CD4-positive, alpha-beta memory T cell (primary cell): ENCODE data around the gene SNAP47. TPM values are rescaled to one million over a fixed set of nuclear protein-coding genes. Genes with fewer than 3 reads are reported as not detected.
"Not testable (repeated sequence)": the region's sequence is repeated elsewhere in the genome, so short reads cannot be mapped to it uniquely, and the experiment has no call there.

Source experiments
- CTCF ChIA-PET: fragments of 350-600 bp; sonication (Branson Sonifier 250); formaldehyde crosslinking; loops from one replicate; lab custom pipeline; 2021; ENCODE audit warnings: inconsistent platforms; ENCODE audit not compliant: partially characterized antibody; lab: Charles Lee
- POLR2A ChIA-PET: fragments of 350-600 bp; sonication (Branson Sonifier 250); formaldehyde crosslinking; loops from one replicate; lab custom pipeline; 2021; ENCODE audit not compliant: partially characterized antibody; lab: Charles Lee
- DNase-seq, 5 donors: peaks; one replicate each; pipeline versions ENCODE4 v3.0.0 to v3.0.0-alpha.2; 2020 to 2022; ENCODE audit warnings: mixed read lengths in 1 of 5
- H3K27ac ChIP-seq: one replicate; pipeline ENCODE4 v1.7.0; 2013; ENCODE audit warnings: low read depth, low read length
- H3K27me3 ChIP-seq: 2 replicates; pipeline ENCODE4 v1.7.0; 2013; ENCODE audit warnings: mild to moderate bottlenecking, low read length, moderate library complexity; ENCODE audit not compliant: insufficient read depth
- H3K36me3 ChIP-seq: 2 replicates; pipeline ENCODE4 v1.7.0; 2013; ENCODE audit warnings: mild to moderate bottlenecking, low read length, moderate library complexity; ENCODE audit not compliant: insufficient read depth
- H3K4me1 ChIP-seq: 2 replicates; pipeline ENCODE4 v1.7.0; 2013; ENCODE audit warnings: mild to moderate bottlenecking, low read length, moderate library complexity; ENCODE audit not compliant: insufficient read depth
- H3K4me3 ChIP-seq, 2 donors: one replicate each; pipeline ENCODE4 v1.7.0; 2013; ENCODE audit warnings: low read length in 2 of 2, mild to moderate bottlenecking in 1 of 2
- H3K9me3 ChIP-seq, 2 donors: one replicate each; pipeline ENCODE4 v1.7.0; 2013; ENCODE audit warnings: low read length in 2 of 2, control low read depth in 1 of 2; ENCODE audit not compliant: control insufficient read depth in 1 of 2
- H3K27ac Mint-ChIP-seq, 7 donors: one replicate each; pipeline ENCODE4 v1.8.0; 2020 to 2021; ENCODE audit warnings: mixed read lengths in 7 of 7, mild to moderate bottlenecking in 6 of 7, inconsistent platforms in 3 of 7, moderate library complexity in 3 of 7
- H3K27me3 Mint-ChIP-seq, 2 donors: one replicate each; pipeline ENCODE4 v1.8.0; 2020 to 2021; ENCODE audit warnings: mixed read lengths in 2 of 2
- H3K36me3 Mint-ChIP-seq, 2 donors: one replicate each; pipeline ENCODE4 v1.8.0; 2020 to 2021; ENCODE audit warnings: mixed read lengths in 2 of 2, inconsistent platforms in 1 of 2, mild to moderate bottlenecking in 1 of 2
- H3K4me1 Mint-ChIP-seq, 4 donors: one replicate each; pipeline ENCODE4 v1.8.0; 2020 to 2021; ENCODE audit warnings: mixed read lengths in 4 of 4, mild to moderate bottlenecking in 1 of 4
- H3K4me3 Mint-ChIP-seq, 8 donors: one replicate each; pipeline ENCODE4 v1.8.0; 2020 to 2021; ENCODE audit warnings: mixed read lengths in 8 of 8, mild to moderate bottlenecking in 7 of 8, moderate library complexity in 6 of 8, inconsistent platforms in 3 of 8
- H3K9me3 Mint-ChIP-seq, 8 donors: one replicate each; pipeline ENCODE4 v1.8.0; 2020 to 2021; ENCODE audit warnings: mixed read lengths in 8 of 8, mild to moderate bottlenecking in 5 of 8, inconsistent platforms in 3 of 8, moderate library complexity in 1 of 8
- intact Hi-C: fragments of 100-400 bp; cut with micrococcal nuclease; formaldehyde crosslinking; loops from one replicate; pipeline ENCODE4 v1.15.1; 2023
- polyA plus RNA-seq, 2 donors: library from polyadenylated mRNA; unstranded; fragments of 300-500 nt; fragmentation: Illumina TruSeq; gene quantifications; one replicate each; pipeline ENCODE4 v1.2.3, GENCODE V29; 2021
- total RNA-seq, 2 experiments: library from RNA; stranded (reverse); gene quantifications; one replicate each; pipeline ENCODE4 v1.2.3, GENCODE V29; 2021

SNAP47 gene
- total RNA-seq (10 to 100 TPM; 27.0 to 30.5 TPM), polyA plus RNA-seq (10 to 100 TPM; 46.6 to 53.6 TPM)

- H3K27ac ChIP-seq = peak within 1 kb of the TSS; percentile 84
- peak; percentile 88 to 97 (median 93) for DNase-seq
- peak within 1 kb of the TSS; percentile 89 to 93 (median 90) for H3K4me3 Mint-ChIP-seq
- H3K4me1 Mint-ChIP-seq = peaks cover 26 to 65% (median 39%) of the 10 kb centered on the region in 4 donors
- peaks cover 0 to 11% of the 10 kb centered on the region in 2 donors for H3K36me3 Mint-ChIP-seq
- H3K4me3 ChIP-seq = peak within 1 kb of the TSS; percentile 69 to 80
- H3K4me1 ChIP-seq = peaks cover 39% of the 10 kb centered on the region
- ChIA-PET POLR2A (interaction anchor here (0.6 to 2.2 kb wide), 8 partner anchors 9 to 1824 kb away, joined by 3 to 17 read pairs (median 3); partner anchors contain the start of genes ABCB10 and ZNF678), CTCF (interaction anchor here (0.6 to 0.9 kb wide), 2 partner anchors 9 to 342 kb away, joined by 3 read pairs; no protein-coding TSS in a partner anchor)
- H3K9me3 Mint-ChIP-seq = no peaks in the 10 kb centered on the region
- peaks cover 10% of the 10 kb centered on the region for H3K36me3 ChIP-seq
- intact Hi-C loops = loop anchor here (1.0 to 2.0 kb wide), 3 partner anchors 54 to 405 kb away; partner anchors contain the start of genes GUK1 and ZNF678
- H3K27me3 ChIP-seq = no peaks in the 10 kb centered on the region
- H3K9me3 ChIP-seq = no peaks in the 10 kb centered on the region
- peak within 1 kb of the TSS; percentile 88 to 94 (median 90) for H3K27ac Mint-ChIP-seq
- H3K27me3 Mint-ChIP-seq = peaks cover 0 to 1% of the 10 kb centered on the region in 2 donors
Observed at GRCh38 chr1:227734856-227735538, at the start of gene SNAP47, which contains the start of gene JMJD4. Gene SNAP47, plus strand, starts transcription at chr1:227735435. Its CDS starts 12,302 bp downstream, at chr1:227747737. Gene JMJD4, minus strand, starts transcription at chr1:227735302. Its CDS starts 29 bp downstream, at chr1:227735273.

- Mint-ChIP-seq H3K9me3 (peaks cover 8 to 98% (median 82%) of the 10 kb centered on the region in 8 donors), H3K4me1 (no peaks in the 10 kb centered on the region), H3K36me3 (peaks cover 7 to 21% of the 10 kb centered on the region in 2 donors), H3K27me3 (no peaks in the 10 kb centered on the region), H3K27ac (no peak overlapping the region), H3K4me3 (no peak overlapping the region)
- Histone ChIP-seq H3K4me3 (no peak overlapping the region), H3K27ac (no peak overlapping the region), H3K4me1 (no peaks in the 10 kb centered on the region), H3K36me3 (no peaks in the 10 kb centered on the region), H3K27me3 (no peaks in the 10 kb centered on the region), H3K9me3 (peaks cover 7% of the 10 kb centered on the region in 2 donors)
- ChIA-PET POLR2A (no interaction called here), CTCF (no interaction called here)
- DNase-seq = no peak
- intact Hi-C loops = no loop called here
Observed at GRCh38 chr1:227685807-227686206, 49.4 kb upstream of the SNAP47 start.

- intact Hi-C loops = no loop called here
- Mint-ChIP-seq H3K4me3 (no peak overlapping the region), H3K27ac (no peak overlapping the region), H3K4me1 (no peaks in the 10 kb centered on the region), H3K27me3 (peaks cover 3 to 8% of the 10 kb centered on the region in 2 donors), H3K36me3 (peaks cover 13 to 22% of the 10 kb centered on the region in 2 donors), H3K9me3 (peaks cover 13 to 79% (median 56%) of the 10 kb centered on the region in 8 donors)
- no peaks in the 10 kb centered on the region for H3K27me3 ChIP-seq
- CTCF ChIA-PET = no interaction called here
- H3K4me3 ChIP-seq = no peak overlapping the region
- POLR2A ChIA-PET = no interaction called here
- no peaks in the 10 kb centered on the region for H3K4me1 ChIP-seq
- peaks cover 0 to 19% of the 10 kb centered on the region in 2 donors for H3K9me3 ChIP-seq
- H3K36me3 ChIP-seq = no peaks in the 10 kb centered on the region
- H3K27ac ChIP-seq = no peak overlapping the region
- DNase-seq = no peak
Observed at GRCh38 chr1:227697321-227697864, 37.8 kb upstream of the SNAP47 start.

- Mint-ChIP-seq H3K36me3 (peaks cover 16 to 17% of the 10 kb centered on the region in 2 donors), H3K4me3 (peak overlapping the region in 1 of 8 donors; percentile 11), H3K9me3 (peaks cover 5 to 74% (median 56%) of the 10 kb centered on the region in 8 donors)
- intact Hi-C loops, H3K27me3 Mint-ChIP-seq, H3K27me3 ChIP-seq, H3K4me1 ChIP-seq, H3K27ac ChIP-seq, H3K4me3 ChIP-seq, H3K4me1 Mint-ChIP-seq, POLR2A ChIA-PET, DNase-seq, CTCF ChIA-PET, H3K36me3 ChIP-seq, H3K27ac Mint-ChIP-seq: not testable (repeated sequence)
- peaks cover 0 to 16% of the 10 kb centered on the region in 2 donors for H3K9me3 ChIP-seq
Observed at GRCh38 chr1:227701631-227702030, 33.6 kb upstream of the SNAP47 start.

- Mint-ChIP-seq H3K4me1 (peaks cover 7 to 11% (median 10%) of the 10 kb centered on the region in 4 donors), H3K27ac (peak overlapping the region in 6 of 7 donors; percentile 31 to 87 (median 75)), H3K27me3 (peaks cover 0 to 2% of the 10 kb centered on the region in 2 donors), H3K4me3 (peak overlapping the region in 7 of 8 donors; percentile 66 to 87 (median 71)), H3K36me3 (peaks cover 5% of the 10 kb centered on the region in 2 donors), H3K9me3 (peaks cover 0 to 48% (median 27%) of the 10 kb centered on the region in 8 donors)
- Histone ChIP-seq H3K27ac (no peak overlapping the region), H3K4me3 (no peak overlapping the region), H3K36me3 (no peaks in the 10 kb centered on the region), H3K9me3 (no peaks in the 10 kb centered on the region), H3K27me3 (no peaks in the 10 kb centered on the region), H3K4me1 (no peaks in the 10 kb centered on the region)
- ChIA-PET CTCF (no interaction called here), POLR2A (no interaction called here)
- intact Hi-C loops = no loop called here
- DNase-seq = no peak
Observed at GRCh38 chr1:227707846-227708245, 27.4 kb upstream of the SNAP47 start.

- CTCF ChIA-PET = no interaction called here
- H3K36me3 Mint-ChIP-seq = peaks cover 5% of the 10 kb centered on the region in 2 donors
Observed at GRCh38 chr1:227709451-227709850, 25.8 kb upstream of the SNAP47 start.

GRCh38 chr1:227710474-227710873 lies 24.8 kb upstream of the SNAP47 start:
- POLR2A ChIA-PET, H3K9me3 ChIP-seq, H3K36me3 Mint-ChIP-seq, H3K27me3 ChIP-seq, H3K4me3 ChIP-seq, DNase-seq, CTCF ChIA-PET, H3K27ac Mint-ChIP-seq, intact Hi-C loops, H3K4me1 ChIP-seq, H3K27me3 Mint-ChIP-seq, H3K4me3 Mint-ChIP-seq, H3K27ac ChIP-seq, H3K36me3 ChIP-seq: not testable (repeated sequence)
- peaks cover 2 to 39% (median 29%) of the 10 kb centered on the region in 8 donors for H3K9me3 Mint-ChIP-seq
- peaks cover 7 to 11% (median 10%) of the 10 kb centered on the region in 4 donors for H3K4me1 Mint-ChIP-seq

More at GRCh38 chr1:227709451-227709850, 25.8 kb upstream of the SNAP47 start:
- Mint-ChIP-seq H3K4me1 (peaks cover 7 to 11% (median 10%) of the 10 kb centered on the region in 4 donors), H3K4me3 (no peak overlapping the region), H3K9me3 (peaks cover under 1 to 38% (median 25%) of the 10 kb centered on the region in 8 donors), H3K27me3 (peaks cover 0 to 2% of the 10 kb centered on the region in 2 donors), H3K27ac (no peak overlapping the region)
- intact Hi-C loops = no loop called here
- Histone ChIP-seq H3K9me3 (no peaks in the 10 kb centered on the region), H3K27ac (no peak overlapping the region), H3K4me1 (no peaks in the 10 kb centered on the region), H3K27me3 (no peaks in the 10 kb centered on the region), H3K4me3 (no peak overlapping the region), H3K36me3 (no peaks in the 10 kb centered on the region)
- no peak for DNase-seq
- POLR2A ChIA-PET = no interaction called here
